AG09309 (cell line): ENCODE data around the gene JPH4.
"Not testable (repeated sequence)": the region's sequence is repeated elsewhere in the genome, so short reads cannot be mapped to it uniquely, and the experiment has no call there.

Experiments used
- DNase-seq: peaks from one replicate; pipeline ENCODE4 v3.0.0-alpha.2; 2010; ENCODE audit warnings: low read depth
- H3K4me3 ChIP-seq: 2 replicates; pipeline ENCODE4 v1.5.1; 2011; ENCODE audit warnings: mild to moderate bottlenecking, low read depth, low read length, moderate library complexity; ENCODE audit not compliant: control insufficient read depth
- TF ChIP-seq, protein P1 (sequence below): IDR thresholded peaks from 2 replicates; pipeline ENCODE4 v1.5.1; 2011; ENCODE audit warnings: mild to moderate bottlenecking, low read depth, low read length, inconsistent platforms; ENCODE audit not compliant: insufficient read depth, control insufficient read depth; ENCODE audit errors: missing control alignments

Gene JPH4

DNA sequence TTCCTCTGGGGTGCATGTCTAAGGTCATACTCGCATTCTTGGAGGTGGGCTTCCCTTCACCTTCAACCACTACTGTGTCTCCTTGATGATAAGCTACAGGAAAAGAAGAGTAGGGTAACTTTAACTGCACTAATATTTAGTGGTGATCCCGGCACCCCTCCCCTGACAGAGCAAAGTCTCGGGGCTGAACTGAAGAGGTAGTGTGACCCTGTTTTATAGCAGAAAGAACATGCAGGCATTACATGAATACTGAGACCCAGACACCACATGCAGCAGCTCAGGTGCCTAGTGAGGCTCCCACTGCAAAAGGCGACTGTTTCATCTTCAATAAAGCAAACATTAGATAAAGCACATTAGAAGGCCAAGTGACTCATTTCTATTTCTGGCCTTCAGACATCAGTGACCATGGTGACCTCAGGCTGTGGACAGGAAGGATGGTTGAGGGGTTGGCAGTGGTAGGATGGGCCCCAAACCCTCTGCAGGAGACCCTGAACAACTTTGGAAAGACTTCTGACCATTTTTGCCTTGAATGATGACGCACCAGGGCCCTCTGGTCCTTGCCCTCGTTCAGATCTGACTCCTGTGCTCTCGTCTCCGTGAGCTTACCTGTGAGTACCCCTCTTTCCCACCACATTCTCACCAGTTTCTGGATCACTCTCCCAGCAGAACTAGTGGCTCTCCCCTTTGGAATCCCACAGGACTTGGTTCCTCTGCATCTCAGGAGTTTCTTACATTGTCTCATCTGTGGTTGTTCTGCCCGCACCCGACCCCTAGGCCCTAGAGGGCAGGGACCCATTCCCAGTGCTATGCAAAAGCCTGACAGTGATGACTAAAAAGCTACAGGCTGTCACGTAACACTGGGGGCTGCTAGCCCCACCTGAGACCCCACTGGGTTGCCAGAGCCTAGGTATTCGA lies 23.8 kb upstream of the JPH4 start:
- no peak overlapping the region for H3K4me3 ChIP-seq
- no peak for DNase-seq

DNA sequence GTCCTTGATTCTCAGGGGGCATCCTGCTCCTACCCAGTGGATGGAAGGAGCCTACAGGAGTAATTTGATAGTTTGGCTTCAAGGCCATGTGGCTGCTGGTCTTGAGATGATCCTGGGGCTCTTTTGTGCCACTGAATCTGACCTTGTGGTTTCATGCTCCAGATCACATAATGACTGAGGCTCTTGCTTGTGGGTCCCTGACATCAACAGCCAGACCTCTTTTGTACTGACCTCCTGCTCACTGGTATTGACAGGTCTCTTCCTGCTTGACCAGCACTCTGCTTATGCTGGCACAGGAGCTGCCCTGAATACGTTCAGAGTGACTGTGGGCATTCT lies 23.2 kb upstream of the JPH4 start:
- TF ChIP-seq, protein P1, sequence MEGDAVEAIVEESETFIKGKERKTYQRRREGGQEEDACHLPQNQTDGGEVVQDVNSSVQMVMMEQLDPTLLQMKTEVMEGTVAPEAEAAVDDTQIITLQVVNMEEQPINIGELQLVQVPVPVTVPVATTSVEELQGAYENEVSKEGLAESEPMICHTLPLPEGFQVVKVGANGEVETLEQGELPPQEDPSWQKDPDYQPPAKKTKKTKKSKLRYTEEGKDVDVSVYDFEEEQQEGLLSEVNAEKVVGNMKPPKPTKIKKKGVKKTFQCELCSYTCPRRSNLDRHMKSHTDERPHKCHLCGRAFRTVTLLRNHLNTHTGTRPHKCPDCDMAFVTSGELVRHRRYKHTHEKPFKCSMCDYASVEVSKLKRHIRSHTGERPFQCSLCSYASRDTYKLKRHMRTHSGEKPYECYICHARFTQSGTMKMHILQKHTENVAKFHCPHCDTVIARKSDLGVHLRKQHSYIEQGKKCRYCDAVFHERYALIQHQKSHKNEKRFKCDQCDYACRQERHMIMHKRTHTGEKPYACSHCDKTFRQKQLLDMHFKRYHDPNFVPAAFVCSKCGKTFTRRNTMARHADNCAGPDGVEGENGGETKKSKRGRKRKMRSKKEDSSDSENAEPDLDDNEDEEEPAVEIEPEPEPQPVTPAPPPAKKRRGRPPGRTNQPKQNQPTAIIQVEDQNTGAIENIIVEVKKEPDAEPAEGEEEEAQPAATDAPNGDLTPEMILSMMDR = no peak
- no peak overlapping the region for H3K4me3 ChIP-seq
- DNase-seq = no peak

More for the DNA sequence above, 23.8 kb upstream of the JPH4 start:
- TF ChIP-seq, protein P1 = no peak

DNA sequence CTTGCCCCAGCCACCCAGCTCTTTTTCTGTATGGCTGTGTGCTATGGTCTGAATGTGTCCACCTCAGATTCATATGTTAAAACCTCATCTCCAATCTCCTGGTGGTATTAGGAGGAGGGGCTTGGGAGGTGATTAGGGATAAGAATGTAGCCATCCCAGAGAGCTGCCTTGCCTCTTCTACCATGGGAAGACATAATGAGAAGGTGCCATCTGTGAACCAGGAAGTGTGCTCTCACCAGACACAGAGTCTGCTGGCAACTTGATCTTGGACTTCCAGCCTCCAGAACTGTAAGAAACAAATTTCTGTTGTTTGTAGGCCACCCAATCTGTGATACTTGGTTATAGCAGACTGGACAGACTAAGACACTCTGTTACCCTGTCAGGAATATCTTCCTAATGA lies 22.8 kb upstream of the JPH4 start:
- no peak overlapping the region for H3K4me3 ChIP-seq
- TF ChIP-seq, protein P1 = no peak

DNA sequence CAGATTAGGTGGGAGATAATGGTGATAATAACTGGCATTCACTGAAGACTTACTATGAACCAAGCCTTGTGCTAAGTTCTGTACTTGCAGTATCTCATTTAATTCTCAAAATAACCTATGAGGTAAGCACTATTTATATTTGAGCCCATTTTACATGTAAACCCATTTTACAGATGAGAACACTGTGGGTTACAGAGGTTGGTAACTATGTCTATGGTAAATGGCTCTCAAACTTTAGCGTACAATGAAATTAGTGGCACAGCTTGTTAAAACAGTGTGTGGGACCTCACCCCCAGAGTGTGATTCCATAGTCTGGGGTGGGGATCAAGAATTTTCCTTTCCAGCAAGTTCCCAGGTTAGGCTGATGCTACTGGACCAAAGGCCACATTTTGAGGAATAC lies 22.2 kb upstream of the JPH4 start:
- DNase-seq = no peak
- no peak overlapping the region for H3K4me3 ChIP-seq
- TF ChIP-seq, protein P1 = no peak

More for the DNA sequence above, 22.8 kb upstream of the JPH4 start:
- no peak for DNase-seq

DNA sequence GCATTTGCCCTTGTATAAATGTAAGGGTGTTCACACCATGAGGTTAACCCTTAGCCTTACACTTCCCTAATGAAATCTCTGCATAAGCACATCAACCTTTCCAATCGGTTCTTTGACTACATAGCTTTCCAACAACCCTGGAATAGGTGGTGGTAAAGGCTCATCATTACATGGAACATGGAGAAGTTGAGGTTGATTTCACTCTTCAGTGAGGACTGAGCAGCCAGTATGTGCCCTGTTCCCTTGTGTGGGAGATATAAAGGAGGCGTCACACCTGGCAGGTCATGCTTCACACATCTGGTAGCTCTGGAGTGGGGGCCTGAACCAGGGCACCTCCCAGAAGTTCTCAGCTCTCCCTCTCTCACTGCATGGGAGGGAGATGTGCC lies 21.7 kb upstream of the JPH4 start:
- no peak for DNase-seq
- H3K4me3 ChIP-seq = no peak overlapping the region
- TF ChIP-seq, protein P1 = no peak

DNA sequence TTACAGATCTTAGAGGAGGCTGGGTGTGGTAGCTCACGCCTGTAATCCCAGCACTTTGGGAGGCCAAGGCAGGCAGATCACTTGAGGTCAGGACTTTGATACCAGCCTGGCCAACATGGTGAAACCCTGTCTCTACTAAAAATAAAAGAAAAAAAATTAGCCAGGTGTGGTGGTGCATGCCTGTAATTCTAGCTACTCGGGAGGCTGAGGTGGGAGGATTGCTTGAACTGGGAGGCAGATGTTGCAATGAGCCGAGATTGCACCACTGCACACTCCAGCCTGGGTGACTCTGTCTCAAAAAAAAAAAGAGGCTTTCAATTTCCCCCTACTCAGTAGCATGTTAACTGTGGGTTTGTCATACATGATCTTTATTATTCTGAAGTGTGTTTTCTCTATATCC lies 15.6 kb upstream of the JPH4 start:
- H3K4me3 ChIP-seq, DNase-seq: not testable (repeated sequence)

DNA sequence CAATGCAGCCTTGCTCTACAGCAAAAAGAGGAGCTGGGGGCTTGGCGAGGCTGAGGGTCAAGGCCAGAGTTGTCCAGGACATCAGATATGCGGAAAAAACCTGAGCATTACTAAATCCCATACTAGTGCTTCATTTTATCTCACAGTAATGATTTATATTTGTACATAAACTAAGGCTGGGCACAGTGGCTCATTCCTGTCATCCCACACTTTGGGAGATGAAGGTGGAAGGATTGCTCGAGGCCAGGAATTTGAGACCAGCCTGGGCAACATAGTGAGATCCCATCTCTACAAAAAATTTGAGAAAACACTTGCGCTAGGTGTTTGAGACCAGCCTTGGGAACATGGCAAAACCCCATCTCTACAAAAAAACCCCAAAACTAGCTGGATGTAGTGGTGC lies 11.6 kb upstream of the JPH4 start:
- TF ChIP-seq, protein P1 = no peak
- no peak overlapping the region for H3K4me3 ChIP-seq
- no peak for DNase-seq
